ENCODE results near the gene FKBP7. TPM values are rescaled to one million over a fixed set of nuclear protein-coding genes. Genes with fewer than 3 reads are reported as not detected.

Gene FKBP7
- total RNA-seq, 1 donor from 2014 or later = 47.0 TPM

DNA sequence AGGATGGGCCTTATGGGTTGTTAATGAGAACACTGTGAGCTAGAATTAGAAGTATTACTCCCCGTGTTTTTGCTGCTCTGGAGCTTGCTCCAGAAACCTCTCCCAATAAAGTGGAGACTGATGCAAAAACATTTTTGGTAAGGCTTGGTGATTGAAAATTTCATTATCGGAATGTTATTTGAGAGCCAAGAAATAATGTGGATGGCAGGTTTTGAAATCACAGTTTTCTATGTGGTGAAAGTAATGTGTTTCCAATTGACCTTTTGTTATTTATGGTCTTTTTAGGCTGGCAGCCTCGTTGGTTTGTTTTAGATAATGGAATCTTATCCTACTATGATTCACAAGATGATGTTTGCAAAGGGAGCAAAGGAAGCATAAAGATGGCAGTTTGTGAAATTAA is 7.0 kb upstream of the FKBP7 start:
- peaks cover 25% of the 10 kb centered on the region for H3K4me1 Mint-ChIP-seq
- no peaks in the 10 kb centered on the region for H3K9me3 ChIP-seq (ENCODE audit: low read depth)
- DNase-seq (ENCODE audit: low spot score) = no peak
- no peaks in the 10 kb centered on the region for H3K27me3 ChIP-seq
- H3K4me2 ChIP-seq = no peak overlapping the region
- H3K27ac Mint-ChIP-seq = no peak overlapping the region
- peaks cover 4% of the 10 kb centered on the region for H3F3A ChIP-seq (ENCODE audit: low read depth)
- H3K79me2 ChIP-seq (ENCODE audit: low read depth) = peaks cover 51% of the 10 kb centered on the region
- no peak overlapping the region for H3K27ac ChIP-seq
- H3K9me3 Mint-ChIP-seq = no peaks in the 10 kb centered on the region
- H3K27me3 Mint-ChIP-seq (ENCODE audit: insufficient read depth, low read depth) = no peaks in the 10 kb centered on the region
- H3K36me3 Mint-ChIP-seq = peaks cover 27% of the 10 kb centered on the region
- TF ChIP-seq, protein P1, sequence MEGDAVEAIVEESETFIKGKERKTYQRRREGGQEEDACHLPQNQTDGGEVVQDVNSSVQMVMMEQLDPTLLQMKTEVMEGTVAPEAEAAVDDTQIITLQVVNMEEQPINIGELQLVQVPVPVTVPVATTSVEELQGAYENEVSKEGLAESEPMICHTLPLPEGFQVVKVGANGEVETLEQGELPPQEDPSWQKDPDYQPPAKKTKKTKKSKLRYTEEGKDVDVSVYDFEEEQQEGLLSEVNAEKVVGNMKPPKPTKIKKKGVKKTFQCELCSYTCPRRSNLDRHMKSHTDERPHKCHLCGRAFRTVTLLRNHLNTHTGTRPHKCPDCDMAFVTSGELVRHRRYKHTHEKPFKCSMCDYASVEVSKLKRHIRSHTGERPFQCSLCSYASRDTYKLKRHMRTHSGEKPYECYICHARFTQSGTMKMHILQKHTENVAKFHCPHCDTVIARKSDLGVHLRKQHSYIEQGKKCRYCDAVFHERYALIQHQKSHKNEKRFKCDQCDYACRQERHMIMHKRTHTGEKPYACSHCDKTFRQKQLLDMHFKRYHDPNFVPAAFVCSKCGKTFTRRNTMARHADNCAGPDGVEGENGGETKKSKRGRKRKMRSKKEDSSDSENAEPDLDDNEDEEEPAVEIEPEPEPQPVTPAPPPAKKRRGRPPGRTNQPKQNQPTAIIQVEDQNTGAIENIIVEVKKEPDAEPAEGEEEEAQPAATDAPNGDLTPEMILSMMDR (IDR thresholded peaks at IDR 0.05) = no peak
- TF ChIP-seq EZH2 (IDR thresholded peaks at IDR 0.05) (no peak), EZH2phosphoT487 (IDR thresholded peaks at IDR 0.05) (no peak)
- H3K4me3 Mint-ChIP-seq = no peak overlapping the region
- peaks cover 16% of the 10 kb centered on the region for H3K4me1 ChIP-seq
- H2AFZ ChIP-seq (replicated peaks) = no peak overlapping the region
- no peak overlapping the region for H3K9ac ChIP-seq
- H3K4me3 ChIP-seq = no peak overlapping the region
- H3K36me3 ChIP-seq = no peaks in the 10 kb centered on the region
- peaks cover 32% of the 10 kb centered on the region for H4K20me1 ChIP-seq (ENCODE audit: low read depth)

DNA sequence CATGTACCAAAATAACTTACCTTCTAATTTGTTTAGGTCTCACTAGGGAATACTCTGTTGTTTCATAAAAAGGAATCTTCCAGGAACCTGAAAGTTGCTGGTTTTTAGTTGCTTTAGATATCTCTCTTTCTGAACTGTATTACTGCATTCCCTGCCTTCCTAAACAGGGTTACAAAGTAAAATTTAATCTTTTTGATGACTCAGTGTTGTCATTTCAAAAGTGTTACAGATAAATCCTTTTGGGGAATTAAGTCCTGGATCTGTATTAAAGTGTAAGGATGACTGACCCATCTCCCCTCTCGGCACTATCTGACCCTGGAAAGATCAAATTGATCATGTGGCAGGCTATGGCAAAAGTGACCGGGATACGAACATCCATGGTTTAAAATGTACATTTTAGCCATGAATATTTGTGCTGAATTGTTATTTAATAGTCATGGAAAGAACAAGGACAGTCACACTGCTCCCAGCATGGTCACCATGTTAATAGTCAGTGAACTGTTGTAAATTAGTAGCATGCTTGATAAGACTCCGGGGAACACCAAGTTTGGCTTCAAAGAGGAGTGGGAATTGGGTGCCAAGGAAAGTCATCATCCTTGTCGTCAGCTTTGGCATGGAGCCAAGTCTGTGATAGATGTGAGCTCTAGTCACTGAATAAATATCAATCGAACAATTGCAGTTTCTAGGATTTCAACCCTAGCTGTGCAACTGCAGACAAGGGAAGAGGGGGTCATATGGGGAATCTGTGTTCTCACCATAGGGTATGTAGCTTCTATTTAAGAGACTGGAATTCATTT is 6.0 kb upstream of the FKBP7 start:
- no peak overlapping the region for H3K27ac Mint-ChIP-seq
- H3K4me1 Mint-ChIP-seq = peaks cover 25% of the 10 kb centered on the region
- Histone ChIP-seq H2AFZ (replicated peaks) (no peak overlapping the region), H3K27me3 (peaks cover 4% of the 10 kb centered on the region), H3F3A (ENCODE audit: low read depth) (peaks cover 13% of the 10 kb centered on the region), H3K4me2 (no peak overlapping the region), H3K9me3 (ENCODE audit: low read depth) (no peaks in the 10 kb centered on the region), H3K4me3 (no peak overlapping the region), H3K79me2 (ENCODE audit: low read depth) (peaks cover 51% of the 10 kb centered on the region), H4K20me1 (ENCODE audit: low read depth) (peaks cover 32% of the 10 kb centered on the region), H3K27ac (no peak overlapping the region), H3K4me1 (peaks cover 16% of the 10 kb centered on the region), H3K36me3 (no peaks in the 10 kb centered on the region), H3K9ac (no peak overlapping the region)
- H3K4me3 Mint-ChIP-seq = no peak overlapping the region
- no peak for DNase-seq (ENCODE audit: low spot score)
- H3K27me3 Mint-ChIP-seq (ENCODE audit: insufficient read depth, low read depth) = no peaks in the 10 kb centered on the region
- H3K9me3 Mint-ChIP-seq = no peaks in the 10 kb centered on the region
- H3K36me3 Mint-ChIP-seq = peaks cover 19% of the 10 kb centered on the region
- TF ChIP-seq EZH2 (IDR thresholded peaks at IDR 0.05) (no peak), EZH2phosphoT487 (IDR thresholded peaks at IDR 0.05) (no peak)
- TF ChIP-seq, protein P1 (IDR thresholded peaks at IDR 0.05) = no peak

DNA sequence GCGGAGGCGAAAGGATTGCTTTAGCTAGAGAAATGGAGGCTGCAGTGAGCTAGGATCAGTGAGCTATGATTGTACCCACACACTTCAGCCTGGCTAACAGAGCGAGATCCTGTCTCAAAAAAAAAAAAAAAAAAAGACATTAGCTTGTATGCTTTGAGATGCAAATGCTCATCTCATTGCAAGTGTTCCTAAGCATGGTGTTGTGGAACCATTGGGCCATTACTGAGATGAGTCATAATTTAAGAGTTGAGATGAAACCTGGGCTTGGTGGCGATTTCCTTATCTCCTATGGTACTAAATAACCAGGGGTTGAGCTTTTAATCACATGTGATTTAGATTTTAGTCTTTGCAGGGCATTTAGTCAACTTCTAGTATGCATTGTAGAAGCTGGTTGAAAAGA is 4.0 kb upstream of the FKBP7 start:
- Histone ChIP-seq H3K4me2 (peak overlapping the region; percentile 91), H3K27ac (no peak overlapping the region), H3K4me3 (peak overlapping the region; percentile 90), H4K20me1 (ENCODE audit: low read depth) (peaks cover 32% of the 10 kb centered on the region), H3F3A (ENCODE audit: low read depth) (peaks cover 22% of the 10 kb centered on the region), H2AFZ (replicated peaks) (no peak overlapping the region), H3K27me3 (peaks cover 7% of the 10 kb centered on the region), H3K4me1 (peaks cover 18% of the 10 kb centered on the region), H3K36me3 (no peaks in the 10 kb centered on the region), H3K9me3 (ENCODE audit: low read depth) (no peaks in the 10 kb centered on the region), H3K79me2 (ENCODE audit: low read depth) (peaks cover 48% of the 10 kb centered on the region), H3K9ac (no peak overlapping the region)
- TF ChIP-seq EZH2 (IDR thresholded peaks at IDR 0.05) (no peak), EZH2phosphoT487 (IDR thresholded peaks at IDR 0.05) (no peak)
- TF ChIP-seq, protein P1 (IDR thresholded peaks at IDR 0.05) = no peak
- Mint-ChIP-seq H3K36me3 (peaks cover 14% of the 10 kb centered on the region), H3K4me1 (peaks cover 27% of the 10 kb centered on the region), H3K4me3 (peak overlapping the region; percentile 98), H3K27me3 (ENCODE audit: insufficient read depth, low read depth) (no peaks in the 10 kb centered on the region), H3K9me3 (no peaks in the 10 kb centered on the region), H3K27ac (no peak overlapping the region)
- no peak for DNase-seq (ENCODE audit: low spot score)

Data from neural progenitor cell (in vitro differentiated cells).